ENCODE results near the gene MCU.
"Not testable (repeated sequence)": the region's sequence is repeated elsewhere in the genome, so short reads cannot be mapped to it uniquely, and the experiment has no call there.

Gene MCU

GRCh38 chr10:72898616-72899015, 206.7 kb downstream of the MCU start:
- DNase-seq (ENCODE audit: low spot score) = no peak
- in situ Hi-C loops (cut with MboI; ENCODE audit: low sequenced_read_pairs, unreplicated experiment) = no loop called here
- TF ChIP-seq CTCF (IDR thresholded peaks at IDR 0.05; ENCODE audit: borderline replicate concordance, control extremely low read depth, extremely low read depth, insufficient read depth, missing control alignments) = no peak

- no peak for TF ChIP-seq CTCF (IDR thresholded peaks at IDR 0.05; ENCODE audit: borderline replicate concordance, control extremely low read depth, extremely low read depth, insufficient read depth, missing control alignments)
- in situ Hi-C loops (cut with MboI; ENCODE audit: low sequenced_read_pairs, unreplicated experiment) = no loop called here
- no peak for DNase-seq (ENCODE audit: low spot score)
Measured at GRCh38 chr10:72899545-72899944, 207.6 kb downstream of the MCU start.

GRCh38 chr10:72903941-72904446, 212.1 kb downstream of the MCU start:
- DNase-seq (ENCODE audit: low spot score); in situ Hi-C loops (cut with MboI; ENCODE audit: low sequenced_read_pairs, unreplicated experiment): not testable (repeated sequence)

- no peak for DNase-seq (ENCODE audit: low spot score)
- in situ Hi-C loops (cut with MboI; ENCODE audit: low sequenced_read_pairs, unreplicated experiment) = no loop called here
- TF ChIP-seq CTCF (IDR thresholded peaks at IDR 0.05; ENCODE audit: borderline replicate concordance, control extremely low read depth, extremely low read depth, insufficient read depth, missing control alignments) = no peak
Measured at GRCh38 chr10:72904806-72905205, 212.9 kb downstream of the MCU start.

- no peak for TF ChIP-seq CTCF (IDR thresholded peaks at IDR 0.05; ENCODE audit: borderline replicate concordance, control extremely low read depth, extremely low read depth, insufficient read depth, missing control alignments)
- in situ Hi-C loops (cut with MboI; ENCODE audit: low sequenced_read_pairs, unreplicated experiment) = no loop called here
- no peak for DNase-seq (ENCODE audit: low spot score)
Measured at GRCh38 chr10:72906446-72906845, 214.5 kb downstream of the MCU start.

- in situ Hi-C loops (cut with MboI; ENCODE audit: low sequenced_read_pairs, unreplicated experiment) = no loop called here
Measured at GRCh38 chr10:72910705-72911104, 218.8 kb downstream of the MCU start.

GRCh38 chr10:72911758-72912157, 219.8 kb downstream of the MCU start:
- no peak for TF ChIP-seq CTCF (IDR thresholded peaks at IDR 0.05; ENCODE audit: borderline replicate concordance, control extremely low read depth, extremely low read depth, insufficient read depth, missing control alignments)
- in situ Hi-C loops (cut with MboI; ENCODE audit: low sequenced_read_pairs, unreplicated experiment) = no loop called here

More at GRCh38 chr10:72910705-72911104, 218.8 kb downstream of the MCU start:
- no peak for DNase-seq (ENCODE audit: low spot score)
- TF ChIP-seq CTCF (IDR thresholded peaks at IDR 0.05; ENCODE audit: borderline replicate concordance, control extremely low read depth, extremely low read depth, insufficient read depth, missing control alignments) = no peak

More at GRCh38 chr10:72911758-72912157, 219.8 kb downstream of the MCU start:
- no peak for DNase-seq (ENCODE audit: low spot score)

All from GM13976 (cell line).